Activated CD8-positive, alpha-beta T cell treated with anti-CD3 and anti-CD28 coated beads, Interleukin-2, amount 10 ng/mL, durations not matched to agents 7 days and 5 days (primary cell): ENCODE results near the gene DTNBP1. TPM values are rescaled to one million over a fixed set of nuclear protein-coding genes. Genes with fewer than 3 reads are reported as not detected.

Source experiments
- ATAC-seq: fragments of 150-1000 bp; cut with Tn5 transposase; one replicate; pipeline ENCODE4 v1.10.0; 2021; ENCODE audit warnings: moderate library complexity
- CTCF ChIA-PET: fragments of 350-600 bp; sonication (Branson Sonifier 250); formaldehyde crosslinking; loops from one replicate; lab custom pipeline; 2021; ENCODE audit warnings: antibody characterized with exemption; lab: Charles Lee
- POLR2A ChIA-PET: fragments of 350-600 bp; sonication (Branson Sonifier 250); formaldehyde crosslinking; loops from one replicate; lab custom pipeline; 2021; ENCODE audit warnings: antibody characterized with exemption; lab: Charles Lee
- DNase-seq: peaks from one replicate; pipeline ENCODE4 v3.0.0-alpha.2; 2020
- H3K27ac Mint-ChIP-seq: one replicate; pipeline ENCODE4 v1.8.0; 2021; ENCODE audit warnings: mild to moderate bottlenecking, mixed read lengths
- H3K27me3 Mint-ChIP-seq: one replicate; pipeline ENCODE4 v1.8.0; 2021; ENCODE audit warnings: low read depth, mixed read lengths
- H3K36me3 Mint-ChIP-seq: one replicate; pipeline ENCODE4 v1.8.0; 2021; ENCODE audit warnings: low read depth, mixed read lengths
- H3K4me1 Mint-ChIP-seq: one replicate; pipeline ENCODE4 v1.8.0; 2021; ENCODE audit warnings: low read depth, mixed read lengths
- H3K4me3 Mint-ChIP-seq: one replicate; pipeline ENCODE4 v1.8.0; 2021; ENCODE audit warnings: mild to moderate bottlenecking, mixed read lengths
- H3K9me3 Mint-ChIP-seq: one replicate; pipeline ENCODE4 v1.8.0; 2022; ENCODE audit warnings: mixed read lengths; ENCODE audit not compliant: insufficient read depth
- total RNA-seq, 2 experiments: library from RNA; stranded (reverse); gene quantifications; one replicate each; pipeline ENCODE4 v1.2.3, GENCODE V29; 2021

Gene DTNBP1
- total RNA-seq, 2 experiments from 2014 or later = 17.7 to 19.0 TPM

DNA sequence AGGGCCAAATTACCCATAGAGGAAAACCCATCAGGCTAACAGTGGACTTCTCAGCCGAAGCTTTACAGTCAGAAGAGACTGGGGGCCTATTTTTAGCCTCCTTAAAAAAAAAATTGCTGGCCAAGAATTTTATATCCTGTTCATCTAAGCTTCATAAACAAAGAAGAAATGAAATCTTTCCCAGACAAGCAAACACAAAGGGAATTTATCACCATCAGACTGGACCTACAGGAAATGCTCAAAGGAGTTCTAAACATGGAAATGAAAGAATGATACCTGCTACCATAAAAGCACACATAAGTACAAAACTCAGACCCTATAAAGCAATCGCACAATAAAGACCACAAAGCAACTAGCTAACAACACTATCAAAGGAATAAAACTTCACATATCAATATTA, 19.3 kb downstream of the DTNBP1 start:
- peaks cover 54% of the 10 kb centered on the region for H3K9me3 Mint-ChIP-seq
- no peak for DNase-seq
- H3K27ac Mint-ChIP-seq = no peak overlapping the region
- no peaks in the 10 kb centered on the region for H3K27me3 Mint-ChIP-seq
- ChIA-PET POLR2A (no interaction called here), CTCF (interaction anchor here (1.0 to 2.2 kb wide), 4 partner anchors 12 to 28 kb away, joined by 3 to 14 read pairs (median 4); no protein-coding TSS in a partner anchor)
- H3K4me3 Mint-ChIP-seq = no peak overlapping the region
- peaks cover 87% of the 10 kb centered on the region for H3K36me3 Mint-ChIP-seq
- ATAC-seq = no peak
- peaks cover 3% of the 10 kb centered on the region for H3K4me1 Mint-ChIP-seq

DNA sequence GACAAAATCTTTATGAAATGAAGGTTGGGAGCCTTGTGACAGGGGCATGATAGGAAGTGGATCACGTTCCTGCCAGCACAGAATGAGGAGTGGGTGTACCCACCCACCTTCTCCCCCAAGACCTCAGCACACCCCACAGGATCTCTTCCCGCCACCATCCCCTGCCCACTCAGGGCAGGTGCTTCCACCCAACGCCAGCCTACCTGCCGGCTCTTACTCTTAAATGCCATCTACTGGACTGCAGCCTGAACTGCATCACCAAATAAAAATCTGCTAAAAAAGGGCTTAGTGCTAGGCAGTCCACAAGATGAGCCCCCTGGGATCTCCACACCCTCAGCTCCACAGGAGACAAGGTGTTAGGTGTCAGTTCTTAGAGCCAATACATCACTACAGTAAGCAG, 20.6 kb downstream of the DTNBP1 start:
- ChIA-PET POLR2A (no interaction called here), CTCF (interaction anchor here (0.9 to 2.2 kb wide), 3 partner anchors 15 to 27 kb away, joined by 3 to 14 read pairs (median 4); no protein-coding TSS in a partner anchor)
- no peak for DNase-seq
- peaks cover 86% of the 10 kb centered on the region for H3K36me3 Mint-ChIP-seq
- peaks cover 49% of the 10 kb centered on the region for H3K9me3 Mint-ChIP-seq
- H3K27ac Mint-ChIP-seq = no peak overlapping the region
- ATAC-seq = no peak
- H3K27me3 Mint-ChIP-seq = no peaks in the 10 kb centered on the region
- no peak overlapping the region for H3K4me3 Mint-ChIP-seq
- peaks cover 3% of the 10 kb centered on the region for H3K4me1 Mint-ChIP-seq

DNA sequence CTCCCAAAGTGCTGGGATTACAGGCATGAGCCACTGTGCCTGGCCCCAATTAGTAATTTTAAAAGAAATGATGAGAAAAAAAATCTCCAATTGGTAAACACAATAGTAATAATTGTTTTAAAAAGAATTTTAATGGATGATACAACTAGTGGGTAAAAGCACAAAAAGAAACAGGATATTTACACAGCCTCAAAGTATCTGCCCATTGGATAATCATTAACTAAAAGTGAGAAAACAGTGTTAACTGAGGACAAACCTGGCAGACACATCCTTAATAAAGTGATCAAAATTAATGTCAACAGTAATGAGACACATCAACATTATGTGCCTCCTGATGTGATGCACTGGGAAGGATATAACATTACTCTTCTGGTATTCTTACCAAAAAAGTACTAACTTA, 24.5 kb downstream of the DTNBP1 start:
- ATAC-seq (no peak), DNase-seq (no peak)
- H3K36me3 Mint-ChIP-seq = peaks cover 74% of the 10 kb centered on the region
- no peak overlapping the region for H3K4me3 Mint-ChIP-seq
- ChIA-PET POLR2A (no interaction called here), CTCF (no interaction called here)
- H3K27me3 Mint-ChIP-seq = no peaks in the 10 kb centered on the region
- no peaks in the 10 kb centered on the region for H3K4me1 Mint-ChIP-seq
- H3K9me3 Mint-ChIP-seq = peaks cover 20% of the 10 kb centered on the region
- no peak overlapping the region for H3K27ac Mint-ChIP-seq

GRCh38 chr6:15631432-15631831, 31.4 kb downstream of the DTNBP1 start:
- H3K36me3 Mint-ChIP-seq = peaks cover 30% of the 10 kb centered on the region
- POLR2A ChIA-PET = interaction anchor here (0.6 kb wide), 1 partner anchor 70 kb away, joined by 3 read pairs; no protein-coding TSS in a partner anchor

GRCh38 chr6:15630202-15630601, 32.6 kb downstream of the DTNBP1 start:
- ATAC-seq (no peak), DNase-seq (no peak)
- Mint-ChIP-seq H3K27me3 (no peaks in the 10 kb centered on the region), H3K27ac (no peak overlapping the region), H3K4me1 (peaks cover 25% of the 10 kb centered on the region), H3K4me3 (no peak overlapping the region), H3K36me3 (peaks cover 22% of the 10 kb centered on the region), H3K9me3 (no peaks in the 10 kb centered on the region)
- ChIA-PET CTCF (no interaction called here), POLR2A (interaction anchor here (0.6 kb wide), 1 partner anchor 541 kb away, joined by 3 read pairs; no protein-coding TSS in a partner anchor)

More at GRCh38 chr6:15631432-15631831, 31.4 kb downstream of the DTNBP1 start:
- DNase-seq (no peak), ATAC-seq (no peak)
- Mint-ChIP-seq H3K4me1 (peaks cover 25% of the 10 kb centered on the region), H3K27me3 (no peaks in the 10 kb centered on the region), H3K9me3 (no peaks in the 10 kb centered on the region), H3K27ac (no peak overlapping the region), H3K4me3 (no peak overlapping the region)
- CTCF ChIA-PET = interaction anchor here (0.9 kb wide), 1 partner anchor 12 kb away, joined by 4 read pairs; no protein-coding TSS in a partner anchor

- ChIA-PET POLR2A (no interaction called here), CTCF (no interaction called here)
- no peaks in the 10 kb centered on the region for H3K9me3 Mint-ChIP-seq
- ATAC-seq = no peak
- H3K4me1 Mint-ChIP-seq = peaks cover 25% of the 10 kb centered on the region
- DNase-seq = no peak
- no peak overlapping the region for H3K27ac Mint-ChIP-seq
- peaks cover 17% of the 10 kb centered on the region for H3K36me3 Mint-ChIP-seq
- H3K27me3 Mint-ChIP-seq = no peaks in the 10 kb centered on the region
- H3K4me3 Mint-ChIP-seq = no peak overlapping the region
These were observed 33.3 kb downstream of the DTNBP1 start for GRCh38 chr6:15629487-15629886.

DNA sequence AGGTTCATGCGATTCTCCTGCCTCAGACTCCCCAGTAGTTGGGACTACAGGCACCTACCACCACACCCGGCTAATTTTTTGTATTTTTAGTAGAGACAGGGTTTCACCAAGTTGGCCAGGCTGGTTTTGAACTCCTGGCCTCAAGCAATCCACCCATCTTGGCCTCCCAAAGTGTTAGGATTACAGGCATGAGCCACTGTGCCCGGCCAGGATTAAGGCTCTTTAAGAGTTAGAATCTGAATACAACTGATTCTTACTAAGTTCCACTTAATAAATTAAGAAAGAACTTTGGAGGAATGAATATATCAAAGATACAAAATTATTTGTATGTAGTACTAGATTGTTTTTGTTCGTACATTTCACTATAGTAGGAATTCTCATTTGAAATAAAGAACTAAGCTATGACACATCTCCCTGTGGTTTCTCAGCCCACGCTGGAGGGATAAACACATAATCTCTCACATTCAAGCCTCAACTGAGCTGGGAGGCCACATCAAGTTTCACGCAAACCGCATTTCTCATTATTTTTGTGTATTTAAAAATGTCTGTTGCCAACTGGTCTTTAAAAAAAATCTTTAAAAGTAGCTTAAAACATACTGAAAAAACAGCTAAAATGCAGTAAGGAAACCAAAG, 34.2 kb downstream of the DTNBP1 start:
- DNase-seq (peak; percentile 63), ATAC-seq (peak; percentile 61)
- peak overlapping the region; percentile 20 for H3K4me3 Mint-ChIP-seq
- CTCF ChIA-PET = interaction anchor here (0.8 to 1.0 kb wide), 3 partner anchors 15 to 551 kb away, joined by 3 to 5 read pairs (median 3); no protein-coding TSS in a partner anchor
- POLR2A ChIA-PET = no interaction called here
- H3K27ac Mint-ChIP-seq = peak overlapping the region; percentile 27
- no peaks in the 10 kb centered on the region for H3K9me3 Mint-ChIP-seq
- H3K36me3 Mint-ChIP-seq = peaks cover 16% of the 10 kb centered on the region
- no peaks in the 10 kb centered on the region for H3K27me3 Mint-ChIP-seq
- peaks cover 25% of the 10 kb centered on the region for H3K4me1 Mint-ChIP-seq

- H3K4me1 Mint-ChIP-seq = peaks cover 25% of the 10 kb centered on the region
- ChIA-PET CTCF (no interaction called here), POLR2A (no interaction called here)
- H3K27me3 Mint-ChIP-seq = no peaks in the 10 kb centered on the region
- peaks cover 10% of the 10 kb centered on the region for H3K36me3 Mint-ChIP-seq
- no peak overlapping the region for H3K27ac Mint-ChIP-seq
- ATAC-seq = no peak
- no peaks in the 10 kb centered on the region for H3K9me3 Mint-ChIP-seq
- no peak for DNase-seq
- no peak overlapping the region for H3K4me3 Mint-ChIP-seq
These were observed 35.0 kb downstream of the DTNBP1 start for GRCh38 chr6:15627821-15628220.

GRCh38 chr6:15626878-15627674, 35.8 kb downstream of the DTNBP1 start:
- ATAC-seq = no peak
- H3K36me3 Mint-ChIP-seq = peaks cover 10% of the 10 kb centered on the region
- H3K27me3 Mint-ChIP-seq = no peaks in the 10 kb centered on the region
- ChIA-PET POLR2A (no interaction called here), CTCF (interaction anchor here (1.5 to 2.4 kb wide), 2 partner anchors 164 to 1498 kb away, joined by 4 to 5 read pairs; no protein-coding TSS in a partner anchor)
- no peak overlapping the region for H3K4me3 Mint-ChIP-seq
- H3K4me1 Mint-ChIP-seq = peaks cover 28% of the 10 kb centered on the region
- DNase-seq = no peak
- no peak overlapping the region for H3K27ac Mint-ChIP-seq
- no peaks in the 10 kb centered on the region for H3K9me3 Mint-ChIP-seq

GRCh38 chr6:15626160-15626559, 36.7 kb downstream of the DTNBP1 start:
- POLR2A ChIA-PET = no interaction called here
- no peaks in the 10 kb centered on the region for H3K9me3 Mint-ChIP-seq
- H3K4me3 Mint-ChIP-seq = no peak overlapping the region

DNA sequence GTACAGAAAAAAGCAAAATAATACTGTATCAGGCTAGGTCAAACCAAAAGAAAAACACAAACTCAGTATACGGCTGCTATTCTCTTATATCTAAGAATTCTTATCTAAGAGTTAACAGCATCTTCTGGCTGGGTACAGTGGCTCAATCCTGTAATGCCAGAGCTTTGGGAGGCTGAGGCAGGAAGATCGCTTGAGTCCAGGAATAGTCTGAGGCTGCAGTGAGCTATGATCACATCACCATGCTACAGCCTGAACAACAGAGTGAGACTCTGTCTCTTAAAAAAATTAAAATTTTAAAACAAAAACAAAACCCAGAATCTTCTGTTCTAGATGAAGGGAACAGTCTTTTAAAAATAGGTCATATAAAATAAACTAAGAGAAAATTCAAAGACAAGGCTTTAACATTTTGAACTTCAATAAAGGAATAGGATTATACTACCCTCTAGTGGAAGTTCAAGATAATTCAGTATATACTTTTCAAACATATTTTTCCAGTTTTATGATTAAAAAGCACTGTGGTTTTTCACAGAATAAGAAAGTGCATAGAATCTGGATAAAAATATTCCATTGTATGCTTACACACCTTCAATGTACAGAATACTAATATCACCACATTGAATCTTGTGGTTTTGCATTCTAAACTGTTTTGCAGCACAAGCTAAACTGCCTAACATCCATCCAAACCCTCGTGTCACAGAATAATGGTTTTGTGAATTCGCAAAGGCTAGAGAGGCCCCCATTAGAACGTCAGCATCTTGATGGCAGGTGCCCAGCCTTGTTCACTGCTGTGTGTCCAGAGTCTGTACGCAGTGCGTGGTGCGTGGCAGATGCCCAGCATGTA, 39.3 kb downstream of the DTNBP1 start:
- no peak for ATAC-seq
- no peaks in the 10 kb centered on the region for H3K9me3 Mint-ChIP-seq
- H3K27ac Mint-ChIP-seq = no peak overlapping the region
- peaks cover 10% of the 10 kb centered on the region for H3K36me3 Mint-ChIP-seq
- ChIA-PET CTCF (interaction anchor here (0.6 to 3.7 kb wide), 23 partner anchors 9 to 1484 kb away, joined by 3 to 14 read pairs (median 4); no protein-coding TSS in a partner anchor), POLR2A (no interaction called here)
- peaks cover 25% of the 10 kb centered on the region for H3K4me1 Mint-ChIP-seq
- no peak for DNase-seq
- H3K4me3 Mint-ChIP-seq = no peak overlapping the region
- no peaks in the 10 kb centered on the region for H3K27me3 Mint-ChIP-seq

More at GRCh38 chr6:15626160-15626559, 36.7 kb downstream of the DTNBP1 start:
- Mint-ChIP-seq H3K4me1 (peaks cover 34% of the 10 kb centered on the region), H3K27ac (no peak overlapping the region), H3K27me3 (no peaks in the 10 kb centered on the region), H3K36me3 (peaks cover 10% of the 10 kb centered on the region)
- DNase-seq (no peak), ATAC-seq (no peak)
- CTCF ChIA-PET = interaction anchor here (0.5 to 2.4 kb wide), 3 partner anchors 163 to 1960 kb away, joined by 3 to 5 read pairs (median 4); no protein-coding TSS in a partner anchor
